DOHH2 (cell line): ENCODE data around the gene MTG1.
"Not testable (repeated sequence)": the region's sequence is repeated elsewhere in the genome, so short reads cannot be mapped to it uniquely, and the experiment has no call there.

Experiments used
- H3F3A ChIP-seq: fragments of 200-600 bp; sonication (generic), shearing (Covaris generic); 2 replicates; pipeline ENCODE4 v1.6.0; 2016; ENCODE audit warnings: antibody characterized with exemption, mild to moderate bottlenecking; ENCODE audit not compliant: control insufficient read depth, insufficient read depth
- H3K27ac ChIP-seq: fragments of 200-600 bp; sonication (generic); 2 replicates; pipeline ENCODE4 v1.5.1; 2014; ENCODE audit warnings: low read depth, mild to moderate bottlenecking, low read length, moderate library complexity
- H3K27me3 ChIP-seq: fragments of 200-600 bp; sonication (generic); 2 replicates; pipeline ENCODE4 v1.6.1; 2014; ENCODE audit warnings: mild to moderate bottlenecking, low read length, mixed read lengths; ENCODE audit not compliant: control insufficient read depth
- H3K36me3 ChIP-seq: fragments of 200-600 bp; sonication (generic); 2 replicates; pipeline ENCODE4 v1.6.1; 2014; ENCODE audit warnings: mild to moderate bottlenecking, low read length, moderate library complexity, mixed read lengths; ENCODE audit not compliant: control insufficient read depth
- H3K4me1 ChIP-seq: fragments of 200-600 bp; sonication (generic); 2 replicates; pipeline ENCODE4 v1.6.1; 2014; ENCODE audit warnings: mild to moderate bottlenecking, low read length, mixed read lengths; ENCODE audit not compliant: control insufficient read depth
- H3K4me2 ChIP-seq: fragments of 200-600 bp; sonication (generic); 2 replicates; pipeline ENCODE4 v1.6.0; 2014; ENCODE audit warnings: mild to moderate bottlenecking, low read length, moderate library complexity
- H3K4me3 ChIP-seq: fragments of 200-600 bp; sonication (generic); 2 replicates; pipeline ENCODE4 v1.5.1; 2014; ENCODE audit warnings: mild to moderate bottlenecking, low read length, mixed read lengths
- H3K79me2 ChIP-seq: fragments of 200-600 bp; sonication (generic); 2 replicates; pipeline ENCODE4 v1.6.1; 2014; ENCODE audit warnings: mild to moderate bottlenecking, low read length, mixed read lengths; ENCODE audit not compliant: control insufficient read depth
- H3K9me2 ChIP-seq: fragments of 200-600 bp; sonication (generic); replicated peaks from 2 replicates; pipeline ENCODE4 v1.6.1; 2014; ENCODE audit warnings: mild to moderate bottlenecking, low read length, mixed read lengths; ENCODE audit not compliant: control insufficient read depth
- H3K9me3 ChIP-seq: fragments of 200-600 bp; sonication (generic); 2 replicates; pipeline ENCODE4 v1.6.1; 2014; ENCODE audit warnings: antibody characterized with exemption, low read length, mixed read lengths; ENCODE audit not compliant: control insufficient read depth, insufficient read depth
- H4K20me1 ChIP-seq: fragments of 200-600 bp; sonication (generic); 2 replicates; pipeline ENCODE4 v1.6.0; 2014; ENCODE audit warnings: low read depth, mild to moderate bottlenecking, antibody characterized with exemption, low read length, moderate library complexity; ENCODE audit not compliant: control insufficient read depth, insufficient read depth
- CTCF ChIP-seq: fragments of 200-600 bp; sonication (generic); IDR thresholded peaks from one replicate; pipeline ENCODE4 v1.5.1; 2014; ENCODE audit warnings: antibody characterized with exemption, mild to moderate bottlenecking, low read depth, low read length; ENCODE audit not compliant: poor library complexity, severe bottlenecking
- EZH2phosphoT487 ChIP-seq: fragments of 200-600 bp; sonication (generic); IDR thresholded peaks from 2 replicates; pipeline ENCODE4 v1.6.1; 2017; ENCODE audit warnings: borderline replicate concordance, mild to moderate bottlenecking, antibody characterized with exemption, low read length, moderate library complexity, mixed read lengths

The MTG1 gene

GRCh38 chr10:133422223-133422806, 28.4 kb downstream of the MTG1 start:
- Histone ChIP-seq H3K27me3 (no peaks in the 10 kb centered on the region), H3K27ac (no peak overlapping the region), H3K79me2 (no peaks in the 10 kb centered on the region), H3K9me2 (no peaks in the 10 kb centered on the region), H3K9me3 (no peaks in the 10 kb centered on the region), H3K4me1 (no peaks in the 10 kb centered on the region), H4K20me1 (no peaks in the 10 kb centered on the region), H3K4me2 (no peak overlapping the region), H3F3A (no peaks in the 10 kb centered on the region), H3K36me3 (peaks cover 26% of the 10 kb centered on the region), H3K4me3 (no peak overlapping the region)
- TF ChIP-seq CTCF (no peak), EZH2phosphoT487 (no peak)

DNA sequence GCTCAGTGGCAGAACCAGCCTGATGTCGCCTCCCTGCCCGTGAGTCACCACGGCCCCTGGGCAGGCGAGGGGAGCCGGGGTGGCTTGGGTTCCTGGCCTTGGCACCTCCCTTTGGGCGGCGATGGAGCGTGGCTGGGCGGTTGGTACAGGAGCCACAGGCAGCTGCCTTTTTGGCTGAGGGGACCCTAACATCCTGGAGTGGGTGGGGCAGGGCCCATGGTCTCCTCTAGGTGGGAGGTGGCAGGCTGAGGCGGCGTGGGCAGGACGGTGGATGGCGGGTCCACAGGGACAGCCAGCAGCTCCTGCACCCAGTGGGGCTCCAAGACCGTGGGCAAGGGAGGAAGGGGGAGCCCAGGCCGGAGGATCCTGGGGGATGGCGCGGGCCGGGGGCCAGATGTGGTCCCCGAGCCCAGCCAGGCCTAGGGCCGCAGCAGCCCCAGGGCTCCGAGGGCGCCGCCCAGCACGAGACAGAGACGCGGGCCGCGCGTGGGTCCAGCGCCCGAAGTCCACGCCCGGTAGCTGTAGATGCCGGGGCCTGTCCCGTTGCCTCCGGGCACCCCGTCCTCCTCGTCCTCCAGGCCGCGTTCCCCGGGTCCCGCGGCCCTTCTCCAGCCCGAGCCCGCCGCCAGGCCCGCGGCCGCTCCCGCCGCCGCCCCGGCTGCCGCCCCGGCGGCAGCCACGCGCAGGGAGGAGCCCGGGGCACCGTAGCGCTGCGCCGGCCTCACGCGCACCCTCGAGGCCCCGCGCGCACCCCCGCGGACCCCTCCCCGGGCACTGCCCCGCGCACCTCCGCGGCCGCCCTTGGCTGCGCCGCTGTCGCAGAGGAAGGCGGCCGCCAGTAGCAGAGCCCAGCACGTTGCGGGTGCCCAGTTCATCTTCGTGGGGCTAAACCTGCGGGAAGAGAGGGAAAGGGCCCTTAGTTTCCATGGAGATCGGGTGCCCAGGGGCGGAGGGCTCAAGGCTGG, 29.1 kb downstream of the MTG1 start:
- Histone ChIP-seq H3K4me3 (no peak overlapping the region), H3K4me1 (no peaks in the 10 kb centered on the region), H3K9me2 (no peaks in the 10 kb centered on the region), H4K20me1 (no peaks in the 10 kb centered on the region), H3K4me2 (no peak overlapping the region), H3K27me3 (no peaks in the 10 kb centered on the region), H3F3A (no peaks in the 10 kb centered on the region), H3K79me2 (no peaks in the 10 kb centered on the region), H3K27ac (no peak overlapping the region), H3K36me3 (peaks cover 26% of the 10 kb centered on the region), H3K9me3 (no peaks in the 10 kb centered on the region)
- TF ChIP-seq CTCF = no peak
- no peak for TF ChIP-seq EZH2phosphoT487

- not testable (repeated sequence) for H3K9me3 ChIP-seq, H3K4me1 ChIP-seq, H4K20me1 ChIP-seq, H3K27ac ChIP-seq, H3K4me3 ChIP-seq, H3F3A ChIP-seq, H3K4me2 ChIP-seq, H3K9me2 ChIP-seq, H3K27me3 ChIP-seq, H3K79me2 ChIP-seq
- peaks cover 22% of the 10 kb centered on the region for H3K36me3 ChIP-seq
Measured at GRCh38 chr10:133424102-133424501, 30.1 kb downstream of the MTG1 start.

GRCh38 chr10:133424601-133425000, 30.6 kb downstream of the MTG1 start, which contains the start of gene SPRN:
TSS of gene SPRN (minus strand) at chr10:133424625. CDS start at chr10:133423681, 944 bp downstream.
- not testable (repeated sequence) for H3K4me2 ChIP-seq, H3K4me3 ChIP-seq, H3K9me2 ChIP-seq, H4K20me1 ChIP-seq, H3K9me3 ChIP-seq, H3K27me3 ChIP-seq, H3K79me2 ChIP-seq, H3F3A ChIP-seq, H3K27ac ChIP-seq, H3K4me1 ChIP-seq
- peaks cover 17% of the 10 kb centered on the region for H3K36me3 ChIP-seq

GRCh38 chr10:133429571-133429970, 35.6 kb downstream of the MTG1 start:
- H3K79me2 ChIP-seq, H3K27ac ChIP-seq, H3K9me3 ChIP-seq, H3K4me2 ChIP-seq, H3K9me2 ChIP-seq, H4K20me1 ChIP-seq, H3K4me3 ChIP-seq, H3K27me3 ChIP-seq, H3F3A ChIP-seq, H3K36me3 ChIP-seq, H3K4me1 ChIP-seq: not testable (repeated sequence)

DNA sequence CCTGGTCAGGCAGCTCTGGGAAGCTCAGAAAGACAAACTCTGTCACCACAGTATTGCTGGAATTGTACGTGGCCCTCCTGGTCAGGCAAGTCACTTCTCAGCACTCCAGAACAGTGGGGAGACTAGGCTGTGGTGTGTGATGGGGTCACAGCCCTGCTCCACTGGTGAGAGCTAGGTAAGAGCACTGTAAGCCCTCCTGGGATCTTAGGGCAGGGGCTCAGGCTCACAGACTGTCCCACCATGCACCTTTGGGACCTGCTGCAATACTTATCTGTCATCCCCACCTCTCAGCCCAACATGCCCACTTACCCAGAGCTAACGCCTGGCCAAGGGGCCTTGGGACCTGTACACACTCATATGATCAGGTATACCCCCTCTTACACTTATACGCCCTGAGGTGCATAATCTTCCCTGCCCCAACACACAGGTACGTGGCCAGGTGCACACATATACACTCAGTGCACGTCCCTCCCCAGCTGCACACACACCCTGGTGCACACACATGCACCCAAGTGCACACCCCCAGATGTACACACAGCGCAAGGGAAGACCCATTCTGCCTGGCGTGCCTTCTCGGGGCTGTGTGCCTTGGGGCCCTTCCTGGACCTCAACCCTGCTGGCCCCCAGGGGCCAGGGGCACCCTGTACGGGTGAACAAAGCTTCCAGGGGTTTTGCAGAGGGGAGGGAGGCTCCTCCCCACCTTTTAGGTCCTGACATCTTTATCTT, 38.1 kb downstream of the MTG1 start:
- not testable (repeated sequence) for H3K36me3 ChIP-seq, H3K4me3 ChIP-seq, H3K27me3 ChIP-seq, H3K9me2 ChIP-seq, H3K4me2 ChIP-seq, H3F3A ChIP-seq, H3K9me3 ChIP-seq, H4K20me1 ChIP-seq, H3K27ac ChIP-seq, H3K4me1 ChIP-seq, H3K79me2 ChIP-seq
